Endodermal cell (in vitro differentiated cells): ENCODE results near the gene JAKMIP3. TPM values are rescaled to one million over a fixed set of nuclear protein-coding genes. Genes with fewer than 3 reads are reported as not detected.

Source experiments
- DNase-seq: peaks from one replicate; pipeline ENCODE4 v3.0.0-alpha.2; 2017
- H3K27ac ChIP-seq: 2 replicates; pipeline ENCODE4 v1.5.1; 2013; ENCODE audit warnings: mild to moderate bottlenecking, low read depth, low read length, moderate library complexity
- H3K27me3 ChIP-seq: 2 replicates; pipeline ENCODE4 v1.6.1; 2013; ENCODE audit warnings: mild to moderate bottlenecking, low read length, moderate library complexity; ENCODE audit not compliant: insufficient read depth, control insufficient read depth, poor library complexity, severe bottlenecking
- H3K36me3 ChIP-seq: 2 replicates; pipeline ENCODE4 v1.7.0; 2013; ENCODE audit warnings: mild to moderate bottlenecking, low read length, moderate library complexity; ENCODE audit not compliant: control insufficient read depth, insufficient read depth
- H3K4me1 ChIP-seq: one replicate; pipeline ENCODE4 v1.7.0; 2013; ENCODE audit warnings: low read length; ENCODE audit not compliant: control insufficient read depth, insufficient read depth
- H3K4me3 ChIP-seq: 2 replicates; pipeline ENCODE4 v1.5.1; 2013; ENCODE audit warnings: mild to moderate bottlenecking, low read length, moderate library complexity
- H3K9ac ChIP-seq: 2 replicates; pipeline ENCODE4 v1.6.1; 2013; ENCODE audit warnings: mild to moderate bottlenecking, low read length, moderate library complexity; ENCODE audit not compliant: poor library complexity, severe bottlenecking; ENCODE audit errors: extremely low read depth
- H3K9me3 ChIP-seq: 2 replicates; pipeline ENCODE4 v1.6.1; 2013; ENCODE audit warnings: mild to moderate bottlenecking, low read length, moderate library complexity; ENCODE audit not compliant: control insufficient read depth
- H3K27ac Mint-ChIP-seq: 2 replicates; pipeline ENCODE4 v1.8.0; 2020; ENCODE audit warnings: mixed read lengths
- H3K27me3 Mint-ChIP-seq: 2 replicates; pipeline ENCODE4 v1.8.0; 2021; ENCODE audit warnings: mild to moderate bottlenecking, mixed read lengths; ENCODE audit not compliant: insufficient read depth
- H3K36me3 Mint-ChIP-seq: 2 replicates; pipeline ENCODE4 v1.8.0; 2020; ENCODE audit warnings: low read depth, mixed read lengths
- H3K4me1 Mint-ChIP-seq: 2 replicates; pipeline ENCODE4 v1.8.0; 2020; ENCODE audit warnings: mixed read lengths
- H3K4me3 Mint-ChIP-seq: 2 replicates; pipeline ENCODE4 v1.8.0; 2020; ENCODE audit warnings: mild to moderate bottlenecking, moderate library complexity, mixed read lengths
- H3K9me3 Mint-ChIP-seq: 2 replicates; pipeline ENCODE4 v1.8.0; 2020; ENCODE audit warnings: mild to moderate bottlenecking, mixed read lengths
- CTCF ChIP-seq: fragments of 200-600 bp; sonication (generic); conservative IDR thresholded peaks from 2 replicates; pipeline ENCODE4 v1.5.0; 2021; ENCODE audit warnings: antibody characterized with exemption, mild to moderate bottlenecking
- WGBS, 2 experiments: methylation state at CpG; one replicate each; pipeline versions ENCODE4 v1.1.5 to v1.1.7; 2013; ENCODE audit warnings: missing lambda C conversion rate in 2 of 2, mixed read lengths in 1 of 2; ENCODE audit not compliant: insufficient coverage in 1 of 2, insufficient read length in 1 of 2; 5-methylcytosine and 5-hydroxymethylcytosine counted together
- total RNA-seq, 2 donors: library from RNA; stranded (reverse); fragmentation: NEBNext Ultra II Directional in 1 of 2; extraction: Animal tissue kit (Norgen Biotek cat#: 25700) in 1 of 2; gene quantifications; 2 replicates in 1 of 2; 3 replicates in 1 of 2; pipeline ENCODE4 v1.2.1, GENCODE V29; 2021

Gene JAKMIP3
- total RNA-seq, 2 donors from 2014 or later, result 0.95 to 0.99 TPM

GRCh38 chr10:132069849-132070182 lies 4.1 kb downstream of the JAKMIP3 start:
- WGBS, 2 experiments, result 87 to 98% methylated on average over 6 to 7 of the region's 7 CpGs
- peaks cover 2% of the 10 kb centered on the region for H3K27me3 Mint-ChIP-seq
- no peak for TF ChIP-seq CTCF
- no peak overlapping the region for H3K9ac ChIP-seq
- H3K36me3 ChIP-seq, result no peaks in the 10 kb centered on the region
- no peaks in the 10 kb centered on the region for H3K27me3 ChIP-seq
- H3K4me1 ChIP-seq, result no peaks in the 10 kb centered on the region
- H3K4me3 ChIP-seq, result no peak overlapping the region
- no peaks in the 10 kb centered on the region for H3K9me3 ChIP-seq
- no peak overlapping the region for H3K27ac Mint-ChIP-seq
- DNase-seq, result no peak
- no peak overlapping the region for H3K4me3 Mint-ChIP-seq
- peaks cover 3% of the 10 kb centered on the region for H3K36me3 Mint-ChIP-seq
- peaks cover 4% of the 10 kb centered on the region for H3K9me3 Mint-ChIP-seq
- peaks cover 6% of the 10 kb centered on the region for H3K4me1 Mint-ChIP-seq
- no peak overlapping the region for H3K27ac ChIP-seq

GRCh38 chr10:132070724-132071123 lies 5.0 kb downstream of the JAKMIP3 start:
- 61 to 75% methylated on average over 2 to 3 of the region's 3 CpGs for WGBS, 2 experiments
- TF ChIP-seq CTCF, result no peak
- no peak for DNase-seq
- Mint-ChIP-seq H3K4me1 (peaks cover 5% of the 10 kb centered on the region), H3K36me3 (peaks cover 3% of the 10 kb centered on the region), H3K4me3 (no peak overlapping the region), H3K27ac (no peak overlapping the region), H3K9me3 (peaks cover 5% of the 10 kb centered on the region), H3K27me3 (peaks cover 2% of the 10 kb centered on the region)
- Histone ChIP-seq H3K9ac (no peak overlapping the region), H3K4me1 (no peaks in the 10 kb centered on the region), H3K27me3 (no peaks in the 10 kb centered on the region), H3K36me3 (no peaks in the 10 kb centered on the region), H3K9me3 (no peaks in the 10 kb centered on the region), H3K27ac (no peak overlapping the region), H3K4me3 (no peak overlapping the region)

- Mint-ChIP-seq H3K9me3 (peaks cover 5% of the 10 kb centered on the region), H3K4me3 (no peak overlapping the region), H3K27me3 (peaks cover 2% of the 10 kb centered on the region), H3K4me1 (no peaks in the 10 kb centered on the region), H3K27ac (no peak overlapping the region), H3K36me3 (peaks cover 3% of the 10 kb centered on the region)
- no peaks in the 10 kb centered on the region for H3K9me3 ChIP-seq
- TF ChIP-seq CTCF, result no peak
- WGBS, 2 experiments, result 82 to 90% methylated on average over 2 to 3 of the region's 3 CpGs
- H3K4me3 ChIP-seq, result no peak overlapping the region
- no peak for DNase-seq
- H3K27ac ChIP-seq, result no peak overlapping the region
- H3K36me3 ChIP-seq, result no peaks in the 10 kb centered on the region
- H3K9ac ChIP-seq, result no peak overlapping the region
- no peaks in the 10 kb centered on the region for H3K27me3 ChIP-seq
- no peaks in the 10 kb centered on the region for H3K4me1 ChIP-seq
Measured at GRCh38 chr10:132071667-132072066, 5.9 kb downstream of the JAKMIP3 start.
